Hepatocyte (in vitro differentiated cells): ENCODE data around the gene FLACC1. TPM values are rescaled to one million over a fixed set of nuclear protein-coding genes. Genes with fewer than 3 reads are reported as not detected.
"Not testable (repeated sequence)": the region's sequence is repeated elsewhere in the genome, so short reads cannot be mapped to it uniquely, and the experiment has no call there.

ENCODE experiments used
- DNase-seq: peaks from one replicate; pipeline ENCODE4 v3.0.0-alpha.2; 2016; ENCODE audit warnings: low spot score
- H2AFZ ChIP-seq: fragments of 200-600 bp; sonication (generic); 2 replicates; pipeline ENCODE4 v1.6.0; 2016; ENCODE audit warnings: antibody characterized with exemption, mild to moderate bottlenecking
- H3K27ac ChIP-seq: fragments of 200-600 bp; sonication (generic); 2 replicates; pipeline ENCODE4 v1.5.1; 2016; ENCODE audit warnings: mild to moderate bottlenecking
- H3K27me3 ChIP-seq: fragments of 200-600 bp; sonication (generic); 2 replicates; pipeline ENCODE4 v1.6.1; 2016
- H3K36me3 ChIP-seq: fragments of 200-600 bp; sonication (generic); replicated peaks from 2 replicates; pipeline ENCODE4 v1.5.1; 2016; ENCODE audit warnings: low read depth; ENCODE audit not compliant: insufficient read depth
- H3K4me1 ChIP-seq: fragments of 200-600 bp; sonication (generic); 2 replicates; pipeline ENCODE4 v1.5.1; 2016; ENCODE audit warnings: mild to moderate bottlenecking, moderate library complexity; ENCODE audit not compliant: insufficient read depth
- H3K4me2 ChIP-seq: fragments of 200-600 bp; sonication (generic); 2 replicates; pipeline ENCODE4 v1.6.0; 2016
- H3K4me3 ChIP-seq: fragments of 200-600 bp; sonication (generic); 2 replicates; pipeline ENCODE4 v1.5.1; 2016; ENCODE audit warnings: mild to moderate bottlenecking
- H3K79me2 ChIP-seq: fragments of 200-600 bp; sonication (generic); 2 replicates; pipeline ENCODE4 v1.6.0; 2017; ENCODE audit warnings: mild to moderate bottlenecking
- H3K9me2 ChIP-seq: fragments of 200-600 bp; sonication (generic); replicated peaks from 2 replicates; pipeline ENCODE4 v1.6.0; 2017; ENCODE audit warnings: mild to moderate bottlenecking; ENCODE audit not compliant: insufficient read depth
- H3K9me3 ChIP-seq: fragments of 200-600 bp; sonication (generic); 2 replicates; pipeline ENCODE4 v1.5.1; 2016; ENCODE audit warnings: low read depth, mild to moderate bottlenecking
- H4K20me1 ChIP-seq: fragments of 200-600 bp; sonication (generic); 2 replicates; pipeline ENCODE4 v1.6.0; 2016; ENCODE audit warnings: mild to moderate bottlenecking; ENCODE audit not compliant: insufficient read depth, poor library complexity, severe bottlenecking
- CTCF ChIP-seq: fragments of 200-600 bp; sonication (generic); IDR thresholded peaks from 2 replicates; pipeline ENCODE4 v1.5.1; 2016; ENCODE audit warnings: antibody characterized with exemption, mild to moderate bottlenecking; ENCODE audit not compliant: poor library complexity
- EZH2 ChIP-seq: fragments of 200-600 bp; sonication (generic); IDR thresholded peaks from 2 replicates; pipeline ENCODE4 v1.6.1; 2016; ENCODE audit warnings: antibody characterized with exemption, mild to moderate bottlenecking, borderline replicate concordance
- EZH2phosphoT487 ChIP-seq: fragments of 200-600 bp; sonication (generic); IDR thresholded peaks from one replicate; pipeline ENCODE4 v1.6.1; 2018; ENCODE audit warnings: antibody characterized with exemption, mild to moderate bottlenecking, low read depth, moderate library complexity; ENCODE audit not compliant: unreplicated experiment, severe bottlenecking
- WGBS: methylation state at CpG from one replicate; pipeline ENCODE4 v1.1.6; 2016; ENCODE audit warnings: low lambda C conversion rate; ENCODE audit errors: missing lambda C conversion rate; 5-methylcytosine and 5-hydroxymethylcytosine counted together
- polyA plus RNA-seq: library from polyadenylated mRNA; unstranded; fragments of >200 nt; fragmentation: Nextera tagmentation; extraction: Ambion mirVana; gene quantifications from 2 replicates; pipeline ENCODE4 v1.2.1, GENCODE V29; 2016
- total RNA-seq: library from RNA; depleted of rRNA; stranded (reverse); fragments of >200 nt; gene quantifications from 2 replicates; pipeline ENCODE4 v1.2.3, GENCODE V29; 2014

Gene FLACC1
- total and polyA plus RNA-seq, 2 experiments from 2014 or later: 0.34 to 0.80 TPM

- H3K79me2 ChIP-seq: no peaks in the 10 kb centered on the region
- no peak overlapping the region for H3K27ac ChIP-seq
- H3K9me3 ChIP-seq: no peaks in the 10 kb centered on the region
- 94% methylated on average over 3 of the region's 3 CpGs for WGBS
- H3K9me2 ChIP-seq: no peaks in the 10 kb centered on the region
- H3K4me3 ChIP-seq: no peak overlapping the region
- TF ChIP-seq EZH2: no peak
- TF ChIP-seq CTCF: no peak
- no peaks in the 10 kb centered on the region for H3K27me3 ChIP-seq
- no peaks in the 10 kb centered on the region for H4K20me1 ChIP-seq
- H2AFZ ChIP-seq: no peak overlapping the region
- H3K4me2 ChIP-seq: no peak overlapping the region
- H3K36me3 ChIP-seq: no peaks in the 10 kb centered on the region
- H3K4me1 ChIP-seq: no peaks in the 10 kb centered on the region
- DNase-seq: no peak
These were observed 48.2 kb downstream of the FLACC1 start for GRCh38 chr2:201308914-201309313.

GRCh38 chr2:201307876-201308275 lies 49.3 kb downstream of the FLACC1 start:
- H3K4me1 ChIP-seq: no peaks in the 10 kb centered on the region
- TF ChIP-seq EZH2 (no peak), EZH2phosphoT487 (no peak), CTCF (no peak)

GRCh38 chr2:201299929-201300328 lies 57.2 kb downstream of the FLACC1 start:
- not testable (repeated sequence) for H3K79me2 ChIP-seq, H3K36me3 ChIP-seq, DNase-seq, H3K4me1 ChIP-seq, H3K9me2 ChIP-seq, H3K27me3 ChIP-seq, H3K9me3 ChIP-seq, H4K20me1 ChIP-seq, H3K27ac ChIP-seq, H3K4me2 ChIP-seq, H3K4me3 ChIP-seq, H2AFZ ChIP-seq
- 96% methylated on average over 11 of the region's 11 CpGs for WGBS

More at GRCh38 chr2:201307876-201308275, 49.3 kb downstream of the FLACC1 start:
- no peaks in the 10 kb centered on the region for H3K9me2 ChIP-seq
- H3K4me2 ChIP-seq: no peak overlapping the region
- H3K9me3 ChIP-seq: no peaks in the 10 kb centered on the region
- no peak overlapping the region for H2AFZ ChIP-seq
- H4K20me1 ChIP-seq: no peaks in the 10 kb centered on the region
- H3K36me3 ChIP-seq: no peaks in the 10 kb centered on the region
- no peak for DNase-seq
- 94% methylated on average over 3 of the region's 3 CpGs for WGBS
- no peak overlapping the region for H3K27ac ChIP-seq
- no peaks in the 10 kb centered on the region for H3K27me3 ChIP-seq
- no peak overlapping the region for H3K4me3 ChIP-seq
- no peaks in the 10 kb centered on the region for H3K79me2 ChIP-seq

- Histone ChIP-seq H3K27ac (no peak overlapping the region), H2AFZ (no peak overlapping the region), H3K9me3 (no peaks in the 10 kb centered on the region), H3K79me2 (no peaks in the 10 kb centered on the region), H3K4me1 (no peaks in the 10 kb centered on the region), H3K4me3 (no peak overlapping the region), H3K4me2 (no peak overlapping the region), H3K27me3 (no peaks in the 10 kb centered on the region), H4K20me1 (no peaks in the 10 kb centered on the region), H3K36me3 (no peaks in the 10 kb centered on the region), H3K9me2 (no peaks in the 10 kb centered on the region)
- WGBS: 69% methylated on average over 3 of the region's 3 CpGs
- TF ChIP-seq CTCF: no peak
- TF ChIP-seq EZH2: no peak
- no peak for TF ChIP-seq EZH2phosphoT487
- no peak for DNase-seq
These were observed 58.6 kb downstream of the FLACC1 start for GRCh38 chr2:201298462-201299052.

GRCh38 chr2:201290457-201291148 lies 66.5 kb downstream of the FLACC1 start:
- not testable (repeated sequence) for H3K36me3 ChIP-seq, H3K4me2 ChIP-seq, H3K4me1 ChIP-seq, H3K79me2 ChIP-seq, H4K20me1 ChIP-seq, H3K4me3 ChIP-seq, H2AFZ ChIP-seq, H3K27ac ChIP-seq, DNase-seq, H3K27me3 ChIP-seq, H3K9me3 ChIP-seq, H3K9me2 ChIP-seq
- 95% methylated on average over 15 of the region's 15 CpGs for WGBS
